Esophagus muscularis mucosa (tissue), 3 donors: Measurements from ENCODE around the gene SMIM3.
"Not testable (repeated sequence)": the region's sequence is repeated elsewhere in the genome, so short reads cannot be mapped to it uniquely, and the experiment has no call there.

Experiments used
- POLR2AphosphoS5 ChIP-seq, 2 donors: sonication (generic); formaldehyde crosslinking; IDR thresholded peaks; one replicate each; pipeline ENCODE4 v1.6.1; 2017; ENCODE audit warnings: antibody characterized with exemption in 2 of 2
- TF ChIP-seq, protein P1 (sequence below), 3 experiments: fragments of 200-600 bp in 2 of 3; fragments of 450-650 bp in 1 of 3; sonication (generic) in 2 of 3; IDR thresholded peaks; one replicate each; pipeline ENCODE4 v1.5.1; 2017 to 2019; ENCODE audit warnings: antibody characterized with exemption in 3 of 3, mild to moderate bottlenecking in 2 of 3, moderate library complexity in 1 of 3

DNA sequence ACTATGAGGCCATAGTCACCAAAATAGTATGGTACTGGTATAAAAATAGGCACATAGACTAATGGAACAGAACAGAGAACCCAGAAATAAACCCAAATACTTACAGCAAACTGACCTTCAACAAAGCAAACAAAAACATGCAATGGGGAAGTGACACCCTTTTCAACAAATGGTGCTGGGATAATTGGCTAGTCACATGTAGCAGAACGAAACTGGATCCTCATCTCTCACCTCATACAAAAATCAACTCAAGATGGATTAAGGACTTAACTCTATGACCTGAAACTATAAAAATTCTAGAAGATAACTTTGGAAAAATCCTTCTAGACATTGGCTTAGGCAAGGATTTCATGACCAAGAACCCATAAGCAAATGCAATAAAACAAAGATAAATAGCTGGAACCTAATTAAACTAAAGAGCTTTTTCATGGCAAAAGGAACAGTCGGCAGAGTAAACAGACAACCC, 14.9 kb downstream of the SMIM3 start:
- TF ChIP-seq, protein P1, sequence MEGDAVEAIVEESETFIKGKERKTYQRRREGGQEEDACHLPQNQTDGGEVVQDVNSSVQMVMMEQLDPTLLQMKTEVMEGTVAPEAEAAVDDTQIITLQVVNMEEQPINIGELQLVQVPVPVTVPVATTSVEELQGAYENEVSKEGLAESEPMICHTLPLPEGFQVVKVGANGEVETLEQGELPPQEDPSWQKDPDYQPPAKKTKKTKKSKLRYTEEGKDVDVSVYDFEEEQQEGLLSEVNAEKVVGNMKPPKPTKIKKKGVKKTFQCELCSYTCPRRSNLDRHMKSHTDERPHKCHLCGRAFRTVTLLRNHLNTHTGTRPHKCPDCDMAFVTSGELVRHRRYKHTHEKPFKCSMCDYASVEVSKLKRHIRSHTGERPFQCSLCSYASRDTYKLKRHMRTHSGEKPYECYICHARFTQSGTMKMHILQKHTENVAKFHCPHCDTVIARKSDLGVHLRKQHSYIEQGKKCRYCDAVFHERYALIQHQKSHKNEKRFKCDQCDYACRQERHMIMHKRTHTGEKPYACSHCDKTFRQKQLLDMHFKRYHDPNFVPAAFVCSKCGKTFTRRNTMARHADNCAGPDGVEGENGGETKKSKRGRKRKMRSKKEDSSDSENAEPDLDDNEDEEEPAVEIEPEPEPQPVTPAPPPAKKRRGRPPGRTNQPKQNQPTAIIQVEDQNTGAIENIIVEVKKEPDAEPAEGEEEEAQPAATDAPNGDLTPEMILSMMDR (IDR thresholded peaks at IDR 0.05): not testable (repeated sequence)
- TF ChIP-seq POLR2AphosphoS5 (IDR thresholded peaks at IDR 0.05): not testable (repeated sequence)
